ENCODE results near the gene PLCG1. TPM values are rescaled to one million over a fixed set of nuclear protein-coding genes. Genes with fewer than 3 reads are reported as not detected.

Gene PLCG1
- total and polyA plus RNA-seq, 2 experiments from 2014 or later, result 27.4 to 206 TPM

DNA sequence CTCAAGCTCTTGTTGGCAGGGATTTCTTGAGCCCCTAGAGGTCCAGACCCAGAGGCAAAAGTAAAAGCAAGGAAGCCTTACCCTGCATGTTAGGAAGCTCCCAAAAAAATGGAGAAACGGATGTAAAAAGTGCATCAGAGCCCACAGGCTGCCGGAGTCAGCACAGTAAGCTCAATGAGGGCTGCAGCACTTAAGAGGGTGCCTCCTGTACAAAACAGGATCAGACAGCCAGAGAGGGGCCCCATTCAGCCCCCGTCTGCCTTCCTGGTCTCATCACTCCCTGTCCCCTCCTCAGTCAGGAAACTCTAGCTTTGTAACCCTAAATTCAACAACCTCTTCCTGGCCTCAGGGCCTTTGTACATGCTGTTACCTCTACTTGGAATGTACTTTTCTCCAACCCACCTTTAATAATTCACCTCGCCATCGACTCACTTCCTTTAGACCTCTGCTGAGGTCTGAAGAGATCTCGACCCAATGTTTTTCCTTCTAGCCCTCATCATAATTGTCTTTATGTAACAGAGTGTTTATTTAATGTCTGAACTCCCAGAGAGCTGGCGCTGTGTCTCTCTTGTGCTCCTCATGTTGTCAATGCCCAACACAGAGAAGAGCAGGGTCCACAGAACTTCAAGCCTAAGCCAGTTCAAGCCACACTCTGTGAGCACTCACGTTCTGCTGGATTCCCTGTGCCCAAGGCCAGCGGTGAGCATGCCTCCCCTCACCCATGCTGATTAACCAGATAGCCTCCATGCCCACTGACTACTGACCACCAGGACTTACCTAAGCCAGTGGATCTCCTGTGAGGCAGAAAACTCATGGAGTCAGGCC is 2.8 kb upstream of the PLCG1 start (continued):
- TF ChIP-seq, protein P1, sequence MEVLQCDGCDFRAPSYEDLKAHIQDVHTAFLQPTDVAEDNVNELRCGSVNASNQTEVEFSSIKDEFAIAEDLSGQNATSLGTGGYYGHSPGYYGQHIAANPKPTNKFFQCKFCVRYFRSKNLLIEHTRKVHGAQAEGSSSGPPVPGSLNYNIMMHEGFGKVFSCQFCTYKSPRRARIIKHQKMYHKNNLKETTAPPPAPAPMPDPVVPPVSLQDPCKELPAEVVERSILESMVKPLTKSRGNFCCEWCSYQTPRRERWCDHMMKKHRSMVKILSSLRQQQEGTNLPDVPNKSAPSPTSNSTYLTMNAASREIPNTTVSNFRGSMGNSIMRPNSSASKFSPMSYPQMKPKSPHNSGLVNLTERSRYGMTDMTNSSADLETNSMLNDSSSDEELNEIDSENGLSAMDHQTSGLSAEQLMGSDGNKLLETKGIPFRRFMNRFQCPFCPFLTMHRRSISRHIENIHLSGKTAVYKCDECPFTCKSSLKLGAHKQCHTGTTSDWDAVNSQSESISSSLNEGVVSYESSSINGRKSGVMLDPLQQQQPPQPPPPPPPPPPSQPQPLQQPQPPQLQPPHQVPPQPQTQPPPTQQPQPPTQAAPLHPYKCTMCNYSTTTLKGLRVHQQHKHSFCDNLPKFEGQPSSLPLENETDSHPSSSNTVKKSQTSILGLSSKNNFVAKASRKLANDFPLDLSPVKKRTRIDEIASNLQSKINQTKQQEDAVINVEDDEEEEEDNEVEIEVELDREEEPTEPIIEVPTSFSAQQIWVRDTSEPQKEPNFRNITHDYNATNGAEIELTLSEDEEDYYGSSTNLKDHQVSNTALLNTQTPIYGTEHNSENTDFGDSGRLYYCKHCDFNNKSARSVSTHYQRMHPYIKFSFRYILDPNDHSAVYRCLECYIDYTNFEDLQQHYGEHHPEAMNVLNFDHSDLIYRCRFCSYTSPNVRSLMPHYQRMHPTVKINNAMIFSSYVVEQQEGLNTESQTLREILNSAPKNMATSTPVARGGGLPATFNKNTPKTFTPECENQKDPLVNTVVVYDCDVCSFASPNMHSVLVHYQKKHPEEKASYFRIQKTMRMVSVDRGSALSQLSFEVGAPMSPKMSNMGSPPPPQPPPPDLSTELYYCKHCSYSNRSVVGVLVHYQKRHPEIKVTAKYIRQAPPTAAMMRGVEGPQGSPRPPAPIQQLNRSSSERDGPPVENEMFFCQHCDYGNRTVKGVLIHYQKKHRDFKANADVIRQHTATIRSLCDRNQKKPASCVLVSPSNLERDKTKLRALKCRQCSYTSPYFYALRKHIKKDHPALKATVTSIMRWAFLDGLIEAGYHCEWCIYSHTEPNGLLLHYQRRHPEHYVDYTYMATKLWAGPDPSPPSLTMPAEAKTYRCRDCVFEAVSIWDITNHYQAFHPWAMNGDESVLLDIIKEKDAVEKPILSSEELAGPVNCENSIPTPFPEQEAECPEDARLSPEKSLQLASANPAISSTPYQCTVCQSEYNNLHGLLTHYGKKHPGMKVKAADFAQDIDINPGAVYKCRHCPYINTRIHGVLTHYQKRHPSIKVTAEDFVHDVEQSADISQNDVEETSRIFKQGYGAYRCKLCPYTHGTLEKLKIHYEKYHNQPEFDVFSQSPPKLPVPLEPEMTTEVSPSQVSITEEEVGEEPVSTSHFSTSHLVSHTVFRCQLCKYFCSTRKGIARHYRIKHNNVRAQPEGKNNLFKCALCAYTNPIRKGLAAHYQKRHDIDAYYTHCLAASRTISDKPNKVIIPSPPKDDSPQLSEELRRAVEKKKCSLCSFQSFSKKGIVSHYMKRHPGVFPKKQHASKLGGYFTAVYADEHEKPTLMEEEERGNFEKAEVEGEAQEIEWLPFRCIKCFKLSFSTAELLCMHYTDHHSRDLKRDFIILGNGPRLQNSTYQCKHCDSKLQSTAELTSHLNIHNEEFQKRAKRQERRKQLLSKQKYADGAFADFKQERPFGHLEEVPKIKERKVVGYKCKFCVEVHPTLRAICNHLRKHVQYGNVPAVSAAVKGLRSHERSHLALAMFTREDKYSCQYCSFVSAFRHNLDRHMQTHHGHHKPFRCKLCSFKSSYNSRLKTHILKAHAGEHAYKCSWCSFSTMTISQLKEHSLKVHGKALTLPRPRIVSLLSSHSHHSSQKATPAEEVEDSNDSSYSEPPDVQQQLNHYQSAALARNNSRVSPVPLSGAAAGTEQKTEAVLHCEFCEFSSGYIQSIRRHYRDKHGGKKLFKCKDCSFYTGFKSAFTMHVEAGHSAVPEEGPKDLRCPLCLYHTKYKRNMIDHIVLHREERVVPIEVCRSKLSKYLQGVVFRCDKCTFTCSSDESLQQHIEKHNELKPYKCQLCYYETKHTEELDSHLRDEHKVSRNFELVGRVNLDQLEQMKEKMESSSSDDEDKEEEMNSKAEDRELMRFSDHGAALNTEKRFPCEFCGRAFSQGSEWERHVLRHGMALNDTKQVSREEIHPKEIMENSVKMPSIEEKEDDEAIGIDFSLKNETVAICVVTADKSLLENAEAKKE (CRISPR knock-in tag; IDR thresholded peaks at IDR 0.05), result no peak
- TF ChIP-seq, protein P2, sequence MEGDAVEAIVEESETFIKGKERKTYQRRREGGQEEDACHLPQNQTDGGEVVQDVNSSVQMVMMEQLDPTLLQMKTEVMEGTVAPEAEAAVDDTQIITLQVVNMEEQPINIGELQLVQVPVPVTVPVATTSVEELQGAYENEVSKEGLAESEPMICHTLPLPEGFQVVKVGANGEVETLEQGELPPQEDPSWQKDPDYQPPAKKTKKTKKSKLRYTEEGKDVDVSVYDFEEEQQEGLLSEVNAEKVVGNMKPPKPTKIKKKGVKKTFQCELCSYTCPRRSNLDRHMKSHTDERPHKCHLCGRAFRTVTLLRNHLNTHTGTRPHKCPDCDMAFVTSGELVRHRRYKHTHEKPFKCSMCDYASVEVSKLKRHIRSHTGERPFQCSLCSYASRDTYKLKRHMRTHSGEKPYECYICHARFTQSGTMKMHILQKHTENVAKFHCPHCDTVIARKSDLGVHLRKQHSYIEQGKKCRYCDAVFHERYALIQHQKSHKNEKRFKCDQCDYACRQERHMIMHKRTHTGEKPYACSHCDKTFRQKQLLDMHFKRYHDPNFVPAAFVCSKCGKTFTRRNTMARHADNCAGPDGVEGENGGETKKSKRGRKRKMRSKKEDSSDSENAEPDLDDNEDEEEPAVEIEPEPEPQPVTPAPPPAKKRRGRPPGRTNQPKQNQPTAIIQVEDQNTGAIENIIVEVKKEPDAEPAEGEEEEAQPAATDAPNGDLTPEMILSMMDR (conservative IDR thresholded peaks at IDR 0.05; ENCODE audit: low read depth in 2 of 2), result no peak
- TF ChIP-seq ZNF331 (CRISPR knock-in tag; IDR thresholded peaks at IDR 0.05; ENCODE audit: low read depth), result no peak
- TF ChIP-seq JUNB (IDR thresholded peaks at IDR 0.05; ENCODE audit: unreplicated experiment), result no peak
- no peak for TF ChIP-seq NANOG (IDR thresholded peaks at IDR 0.05; ENCODE audit: borderline replicate concordance)
- no peak for TF ChIP-seq EZH2phosphoT487 (IDR thresholded peaks at IDR 0.05; ENCODE audit: unreplicated experiment)
- TF ChIP-seq CREB1 (CRISPR knock-in tag; IDR thresholded peaks at IDR 0.05; ENCODE audit: low read depth), result no peak

Data from GM23338 (cell line).